Gastroesophageal sphincter (tissue), 4 donors: ENCODE data around the gene IGSF1. TPM values are rescaled to one million over a fixed set of nuclear protein-coding genes. Genes with fewer than 3 reads are reported as not detected.

Source experiments
- ATAC-seq: fragments of 150-250 bp; one replicate; pipeline ENCODE4 v1.9.1; 2016; ENCODE audit warnings: mild to moderate bottlenecking, moderate library complexity
- H3K27ac ChIP-seq, 4 donors: fragments of 200-600 bp; sonication (generic) in 3 of 4; 1 replicate in 3 of 4; 2 replicates in 1 of 4; pipeline ENCODE4 v1.5.1; 2016 to 2019
- H3K27me3 ChIP-seq: fragments of 200-600 bp; sonication (generic); one replicate; pipeline ENCODE4 v1.5.1; 2019
- H3K36me3 ChIP-seq, 2 donors: fragments of 200-600 bp; sonication (generic); one replicate each; pipeline ENCODE4 v1.5.1; 2019; ENCODE audit warnings: control low read depth in 1 of 2
- H3K4me1 ChIP-seq, 3 donors: fragments of 200-600 bp; sonication (generic); 1 replicate in 2 of 3; 2 replicates in 1 of 3; pipeline ENCODE4 v1.5.1; 2016 to 2019; ENCODE audit warnings: control low read depth in 2 of 3
- H3K4me3 ChIP-seq, 2 donors: fragments of 200-600 bp; sonication (generic); one replicate each; pipeline ENCODE4 v1.5.1; 2019; ENCODE audit warnings: mild to moderate bottlenecking in 1 of 2, moderate library complexity in 1 of 2
- H3K9me3 ChIP-seq, 3 donors: fragments of 200-600 bp; sonication (generic); one replicate each; pipeline ENCODE4 v1.5.1; 2017 to 2019; ENCODE audit warnings: control low read depth in 2 of 3
- CTCF ChIP-seq, 4 experiments: fragments of 200-600 bp in 2 of 4; fragments of 450-650 bp in 2 of 4; sonication (generic) in 1 of 4; IDR thresholded peaks; one replicate each; pipeline ENCODE4 v1.5.1; 2017 to 2019; ENCODE audit warnings: antibody characterized with exemption in 4 of 4, mild to moderate bottlenecking in 2 of 4, moderate library complexity in 2 of 4
- EP300 ChIP-seq: sonication (generic); formaldehyde crosslinking; IDR thresholded peaks from one replicate; pipeline ENCODE4 v1.6.1; 2017; ENCODE audit warnings: antibody characterized with exemption, mild to moderate bottlenecking
- POLR2A ChIP-seq, 2 donors: fragments of 450-650 bp; IDR thresholded peaks; one replicate each; pipeline ENCODE4 v1.6.1; 2017; ENCODE audit warnings: antibody characterized with exemption in 2 of 2, mild to moderate bottlenecking in 2 of 2, moderate library complexity in 1 of 2
- POLR2AphosphoS5 ChIP-seq: sonication (generic); formaldehyde crosslinking; IDR thresholded peaks from one replicate; pipeline ENCODE4 v1.6.1; 2017; ENCODE audit warnings: antibody characterized with exemption
- WGBS, 2 donors: methylation state at CpG; one replicate each; pipeline ENCODE4 v1.1.5; 2018; ENCODE audit warnings: low coverage in 1 of 2; 5-methylcytosine and 5-hydroxymethylcytosine counted together
- total RNA-seq, 4 donors: library from RNA; depleted of rRNA; stranded (reverse); fragments of >200 nt; gene quantifications; one replicate each; pipeline ENCODE4 v1.1.0, GENCODE V29; 2016

Gene IGSF1
- total RNA-seq, 4 donors from 2014 or later = 1.1 to 2.4 (median 1.9) TPM

- TF ChIP-seq EP300 = no peak
- no peak for TF ChIP-seq CTCF (IDR thresholded peaks at IDR 0.05)
- no peak for TF ChIP-seq POLR2A (IDR thresholded peaks at IDR 0.05)
- TF ChIP-seq POLR2AphosphoS5 = no peak
- no peak overlapping the region for H3K4me3 ChIP-seq
Measured at GRCh38 chrX:131288188-131288587, 918 bp downstream of the IGSF1 start.

GRCh38 chrX:131287560-131288179, 1.4 kb downstream of the IGSF1 start:
- H3K9me3 ChIP-seq = no peaks in the 10 kb centered on the region
- no peaks in the 10 kb centered on the region for H3K36me3 ChIP-seq
- TF ChIP-seq POLR2AphosphoS5 (no peak), POLR2A (IDR thresholded peaks at IDR 0.05) (no peak), CTCF (IDR thresholded peaks at IDR 0.05) (no peak), EP300 (no peak)
- peaks cover 0 to 10% (median 0%) of the 10 kb centered on the region in 3 donors for H3K4me1 ChIP-seq
- H3K27me3 ChIP-seq = no peaks in the 10 kb centered on the region
- 59 to 78% methylated on average over 2 to 3 of the region's 4 CpGs for whole genome bisulfite sequencing, 2 donors
- H3K4me3 ChIP-seq = no peak overlapping the region
- ATAC-seq = no peak
- no peak overlapping the region for H3K27ac ChIP-seq

More at GRCh38 chrX:131288188-131288587, 918 bp downstream of the IGSF1 start:
- WGBS, 2 donors = 42 to 58% methylated on average over 1 of the region's 1 CpG
- no peaks in the 10 kb centered on the region for H3K9me3 ChIP-seq
- no peak for ATAC-seq
- no peak overlapping the region for H3K27ac ChIP-seq
- no peaks in the 10 kb centered on the region for H3K36me3 ChIP-seq
- peaks cover 0 to 10% (median 0%) of the 10 kb centered on the region in 3 donors for H3K4me1 ChIP-seq
- H3K27me3 ChIP-seq = no peaks in the 10 kb centered on the region

GRCh38 chrX:131279617-131280016, 9.5 kb downstream of the IGSF1 start:
- WGBS, 2 donors = 20 to 46% methylated on average over 1 to 4 of the region's 4 CpGs
- Histone ChIP-seq H3K4me1 (no peaks in the 10 kb centered on the region), H3K4me3 (no peak overlapping the region), H3K36me3 (no peaks in the 10 kb centered on the region), H3K27ac (no peak overlapping the region), H3K9me3 (no peaks in the 10 kb centered on the region), H3K27me3 (no peaks in the 10 kb centered on the region)
- no peak for ATAC-seq
- no peak for TF ChIP-seq POLR2AphosphoS5
- no peak for TF ChIP-seq POLR2A (IDR thresholded peaks at IDR 0.05)
- no peak for TF ChIP-seq EP300
- no peak for TF ChIP-seq CTCF (IDR thresholded peaks at IDR 0.05)

- no peak for ATAC-seq
- WGBS, 2 donors = 60 to 73% methylated on average over 1 to 3 of the region's 10 CpGs
Measured at GRCh38 chrX:131279197-131279596, 9.9 kb downstream of the IGSF1 start.

More at GRCh38 chrX:131279197-131279596, 9.9 kb downstream of the IGSF1 start:
- TF ChIP-seq POLR2A (IDR thresholded peaks at IDR 0.05) = no peak
- TF ChIP-seq POLR2AphosphoS5 = no peak
- TF ChIP-seq EP300 = no peak
- no peak for TF ChIP-seq CTCF (IDR thresholded peaks at IDR 0.05)
- Histone ChIP-seq H3K36me3 (no peaks in the 10 kb centered on the region), H3K27me3 (no peaks in the 10 kb centered on the region), H3K9me3 (no peaks in the 10 kb centered on the region), H3K4me3 (no peak overlapping the region), H3K27ac (no peak overlapping the region), H3K4me1 (no peaks in the 10 kb centered on the region)
